K562 (cell line): ENCODE results near the gene RBPJ.

Experiments used
- CBX1 ChIP-seq: sonication (generic); IDR thresholded peaks from 2 replicates; pipeline ENCODE4 v1.6.1; 2016; ENCODE audit warnings: antibody characterized with exemption, low read depth, mild to moderate bottlenecking
- ZKSCAN1 ChIP-seq: fragments of 150-350 bp; IDR thresholded peaks from 2 replicates; pipeline ENCODE4 v1.6.1; 2016; ENCODE audit warnings: low read depth, low read length
- TF ChIP-seq, protein P1 (sequence below): sonication (generic); formaldehyde crosslinking; IDR thresholded peaks from 2 replicates; pipeline ENCODE4 v1.9.0; 2022; ENCODE audit warnings: mild to moderate bottlenecking, missing genetic modification reagents

DNA sequence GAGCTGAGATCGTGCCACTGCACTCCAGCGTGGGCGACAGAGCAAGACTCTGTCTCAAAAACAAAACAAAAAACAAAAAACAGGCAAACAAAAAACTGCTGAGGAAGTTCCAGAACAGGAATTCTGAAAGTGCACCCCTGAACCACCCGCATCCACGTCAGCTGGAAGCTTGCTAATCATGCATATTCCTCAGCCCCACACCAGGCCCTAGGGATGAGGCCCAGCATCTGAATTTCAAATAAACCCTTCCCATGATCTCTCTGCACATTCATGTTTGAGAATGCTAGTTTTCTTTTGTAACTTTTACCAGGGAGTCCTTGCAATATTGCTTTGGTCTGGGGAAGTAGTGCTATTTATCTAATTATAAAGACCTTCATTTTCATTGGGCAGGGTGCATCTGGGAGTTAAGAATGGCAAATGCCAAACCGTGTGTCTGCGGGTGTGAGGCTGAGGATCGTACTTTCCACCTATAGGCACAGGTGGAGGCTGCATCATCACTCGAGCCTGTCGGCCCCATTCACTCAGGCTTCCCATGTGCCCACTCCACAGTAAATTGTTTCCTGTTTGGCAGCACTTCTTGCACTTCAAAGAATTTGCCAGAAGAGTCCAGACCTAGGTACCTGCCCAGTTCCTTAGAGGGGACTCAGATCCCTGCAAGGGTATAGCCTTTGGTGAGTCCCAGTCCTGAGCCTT, 145.9 kb downstream of the RBPJ start:
- TF ChIP-seq CBX1, result no peak
- TF ChIP-seq ZKSCAN1, result no peak
- TF ChIP-seq, protein P1, sequence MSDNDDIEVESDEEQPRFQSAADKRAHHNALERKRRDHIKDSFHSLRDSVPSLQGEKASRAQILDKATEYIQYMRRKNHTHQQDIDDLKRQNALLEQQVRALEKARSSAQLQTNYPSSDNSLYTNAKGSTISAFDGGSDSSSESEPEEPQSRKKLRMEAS (CRISPR knock-in tag), result no peak
